Measurements from ENCODE around the gene DNM3. TPM values are rescaled to one million over a fixed set of nuclear protein-coding genes. Genes with fewer than 3 reads are reported as not detected.

The DNM3 gene
- total and polyA plus RNA-seq, 2 donors (not counting 3 experiments of a cell fraction or from before 2014, with no cell fraction given): 1.4 to 2.5 TPM

GRCh38 chr1:171898941-171899340 lies 57.6 kb downstream of the DNM3 start:
- no peak overlapping the region for H3K9ac ChIP-seq (replicated peaks; ENCODE audit: extremely low read depth, insufficient read depth, low read length)
- CTCF ChIA-PET: interaction anchor here (0.5 kb wide), 1 partner anchor 255 kb away, joined by 3 read pairs; no protein-coding TSS in a partner anchor
- no peaks in the 10 kb centered on the region for H3K27me3 ChIP-seq (ENCODE audit: control insufficient read depth in 2 of 2, insufficient read depth in 2 of 2, low read length in 2 of 2)
- H3K79me2 ChIP-seq (ENCODE audit: control insufficient read depth, insufficient read depth, low read length): no peaks in the 10 kb centered on the region
- no peak overlapping the region for H3K27ac ChIP-seq (ENCODE audit: insufficient read depth, low read depth, low read length)
- H3K9me3 ChIP-seq (replicated peaks; ENCODE audit: control insufficient read depth, insufficient read depth, low read length): no peaks in the 10 kb centered on the region
- no peak overlapping the region for H2AFZ ChIP-seq (ENCODE audit: low read depth, low read length)
- no peaks in the 10 kb centered on the region for H3K4me1 ChIP-seq (ENCODE audit: control insufficient read depth, extremely low read depth, insufficient read depth, low read length)
- POLR2A ChIA-PET: no interaction called here
- DNase-seq (ENCODE audit: low read depth, low spot score) (no peak), FAIRE-seq (no peak)
- H3K36me3 ChIP-seq (ENCODE audit: control insufficient read depth in 2 of 2, extremely low read depth in 1 of 2, insufficient read depth in 2 of 2, low read length in 2 of 2): no peaks in the 10 kb centered on the region
- BruUV-seq (replicated peaks): no TSS peak
- H3K9me1 ChIP-seq (replicated peaks; ENCODE audit: control insufficient read depth, extremely low read depth, insufficient read depth, low read length): no peaks in the 10 kb centered on the region
- TF ChIP-seq EZH2 (IDR thresholded peaks at IDR 0.05; ENCODE audit: borderline replicate concordance, low read depth, low read length, severe bottlenecking) (no peak), FOS (IDR thresholded peaks at IDR 0.05; ENCODE audit: borderline replicate concordance, insufficient read depth, low read length) (no peak), JUN (IDR thresholded peaks at IDR 0.05; ENCODE audit: borderline replicate concordance, insufficient read depth, insufficient read length, low read depth) (no peak), GATA2 (IDR thresholded peaks at IDR 0.05; ENCODE audit: insufficient read depth, insufficient read length, low read depth, low read length) (no peak), POLR2AphosphoS5 (IDR thresholded peaks at IDR 0.05; ENCODE audit: insufficient read depth, low read depth, low read length) (no peak), POLR2A (IDR thresholded peaks at IDR 0.05; ENCODE audit: low read depth, low read length) (no peak), MYC (IDR thresholded peaks at IDR 0.05; ENCODE audit: low read depth, low read length) (no peak), CTCF (IDR thresholded peaks at IDR 0.05; ENCODE audit: extremely low read depth in 1 of 2, insufficient read depth in 1 of 2, low read depth in 1 of 2, low read length in 2 of 2) (no peak), MAX (IDR thresholded peaks at IDR 0.05; ENCODE audit: insufficient read depth, insufficient read length) (no peak)
- no peaks in the 10 kb centered on the region for H4K20me1 ChIP-seq (replicated peaks; ENCODE audit: control insufficient read depth, extremely low read depth, insufficient read depth, low read length)
- no peak overlapping the region for H3K4me2 ChIP-seq (ENCODE audit: insufficient read depth, low read length)
- no peak overlapping the region for H3K4me3 ChIP-seq (replicated peaks in 1 of 3; ENCODE audit: insufficient read depth in 1 of 3, low read depth in 1 of 3, low read length in 3 of 3)
- dilution Hi-C loops (cut with MboI; ENCODE audit: extremely low pct_ligation_motif_present, low sequenced_read_pairs) (no loop called here), intact Hi-C loops (cut with micrococcal nuclease) (no loop called here)
